GM12874 (cell line): ENCODE measurements around the gene ZP2.

ENCODE experiments used
- CTCF ChIP-seq: IDR thresholded peaks from 2 replicates; pipeline ENCODE4 v1.5.1; 2011; ENCODE audit warnings: low read depth, mild to moderate bottlenecking, control low read depth, low read length, moderate library complexity; ENCODE audit not compliant: insufficient read depth

Gene ZP2

GRCh38 chr16:21239646-21240045 lies 28.3 kb upstream of the ZP2 start:
- TF ChIP-seq CTCF: no peak

- TF ChIP-seq CTCF: no peak
Measured at GRCh38 chr16:21236831-21237230, 25.5 kb upstream of the ZP2 start.

- TF ChIP-seq CTCF: no peak
Measured at GRCh38 chr16:21235199-21235585, 23.8 kb upstream of the ZP2 start.

- no peak for TF ChIP-seq CTCF
Measured at GRCh38 chr16:21233521-21234150, 22.3 kb upstream of the ZP2 start, which contains the start of gene ANKS4B. Gene ANKS4B (plus strand): TSS chr16:21233699. CDS start chr16:21233738, 39 bp downstream.

- no peak for TF ChIP-seq CTCF
Measured at GRCh38 chr16:21233045-21233520, 21.7 kb upstream of the ZP2 start.

GRCh38 chr16:21228361-21228872 lies 17.0 kb upstream of the ZP2 start:
- TF ChIP-seq CTCF: no peak

GRCh38 chr16:21227866-21228265 lies 16.5 kb upstream of the ZP2 start:
- no peak for TF ChIP-seq CTCF

GRCh38 chr16:21226749-21227148 lies 15.4 kb upstream of the ZP2 start:
- no peak for TF ChIP-seq CTCF
